Neuron (in vitro differentiated cells): ENCODE data around the gene PON2.

Experiments used
- H2AFZ ChIP-seq: one replicate; pipeline ENCODE4 v1.6.1; 2013; ENCODE audit warnings: low read depth, mild to moderate bottlenecking, inconsistent platforms, low read length, moderate library complexity
- H3K27me3 ChIP-seq: one replicate; pipeline ENCODE4 v1.6.1; 2013; ENCODE audit warnings: low read length; ENCODE audit not compliant: insufficient read depth
- H3K36me3 ChIP-seq: one replicate; pipeline ENCODE4 v1.6.1; 2013; ENCODE audit warnings: low read length; ENCODE audit not compliant: insufficient read depth
- H3K4me1 ChIP-seq: one replicate; pipeline ENCODE4 v1.6.1; 2013; ENCODE audit warnings: low read length; ENCODE audit not compliant: insufficient read depth
- H3K4me3 ChIP-seq: 2 replicates; pipeline ENCODE4 v1.5.1; 2013; ENCODE audit warnings: mild to moderate bottlenecking, low read length, moderate library complexity
- H3K9me3 ChIP-seq: one replicate; pipeline ENCODE4 v1.6.1; 2013; ENCODE audit warnings: low read length

Gene PON2

DNA sequence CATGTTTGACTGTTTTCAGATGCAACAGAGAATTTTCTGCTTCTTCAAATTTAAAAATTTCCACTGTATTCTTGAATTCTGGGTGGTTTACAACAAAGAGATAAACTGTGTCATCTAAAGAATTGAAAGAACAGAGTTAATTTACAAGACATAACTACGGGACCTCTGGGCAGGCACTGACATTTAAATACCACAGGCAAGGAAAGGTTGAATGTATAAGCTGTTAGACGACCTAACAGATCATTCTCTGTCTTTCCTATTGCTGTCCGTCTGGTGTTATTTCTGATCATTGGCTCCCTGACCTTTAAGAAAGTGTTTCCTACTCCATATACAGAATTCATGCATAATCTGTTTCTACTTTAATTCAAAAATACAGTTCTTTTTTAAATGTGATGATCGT, 23.2 kb downstream of the PON2 start:
- Histone ChIP-seq H2AFZ (no peak overlapping the region), H3K4me1 (peaks cover 3% of the 10 kb centered on the region), H3K4me3 (no peak overlapping the region), H3K9me3 (no peaks in the 10 kb centered on the region), H3K36me3 (peaks cover 88% of the 10 kb centered on the region), H3K27me3 (no peaks in the 10 kb centered on the region)

DNA sequence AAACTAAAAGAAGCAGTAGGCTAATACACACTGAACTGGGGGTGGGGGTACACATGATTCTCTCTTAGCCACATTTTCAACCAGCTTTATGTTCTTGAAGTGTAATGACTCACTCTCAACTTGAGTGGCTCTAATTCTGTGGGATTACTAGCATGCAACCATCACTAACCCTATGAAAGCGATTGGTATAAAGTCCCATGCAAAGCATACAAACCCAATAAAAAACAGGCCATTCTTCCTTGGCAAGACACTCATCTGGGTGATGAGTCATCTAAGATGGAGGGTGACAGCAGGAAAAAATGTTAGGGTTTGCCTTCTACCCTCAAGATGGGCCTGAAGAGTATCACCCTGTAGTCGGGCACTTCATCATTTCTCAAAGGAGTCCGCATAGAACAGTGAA, 23.8 kb downstream of the PON2 start:
- H3K27me3 ChIP-seq = no peaks in the 10 kb centered on the region
- no peak overlapping the region for H2AFZ ChIP-seq
- H3K9me3 ChIP-seq = no peaks in the 10 kb centered on the region
- no peak overlapping the region for H3K4me3 ChIP-seq
- H3K4me1 ChIP-seq = peaks cover 3% of the 10 kb centered on the region
- peaks cover 90% of the 10 kb centered on the region for H3K36me3 ChIP-seq

DNA sequence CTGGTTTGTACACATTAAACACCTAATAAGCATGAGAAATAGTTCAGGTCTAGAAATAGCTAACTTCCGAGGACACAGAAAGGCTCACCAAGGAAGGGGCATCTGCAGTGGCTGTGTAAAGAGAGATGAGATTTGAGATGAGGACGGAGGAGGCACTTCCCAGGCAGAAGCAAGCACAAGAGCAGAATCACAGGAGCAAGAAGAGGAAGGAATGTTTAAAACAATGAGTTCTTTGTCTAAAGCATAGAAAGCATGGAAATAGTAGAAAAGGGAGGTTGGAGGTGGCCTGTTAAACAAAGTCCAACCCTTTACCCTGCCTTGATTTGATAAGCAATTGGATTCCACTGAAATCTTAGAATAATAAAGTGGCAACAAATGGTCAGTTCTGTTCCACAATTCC, 27.1 kb downstream of the PON2 start:
- H3K4me3 ChIP-seq = no peak overlapping the region
- no peaks in the 10 kb centered on the region for H3K9me3 ChIP-seq
- no peaks in the 10 kb centered on the region for H3K27me3 ChIP-seq
- peaks cover 93% of the 10 kb centered on the region for H3K36me3 ChIP-seq
- peaks cover 10% of the 10 kb centered on the region for H3K4me1 ChIP-seq
- no peak overlapping the region for H2AFZ ChIP-seq

DNA sequence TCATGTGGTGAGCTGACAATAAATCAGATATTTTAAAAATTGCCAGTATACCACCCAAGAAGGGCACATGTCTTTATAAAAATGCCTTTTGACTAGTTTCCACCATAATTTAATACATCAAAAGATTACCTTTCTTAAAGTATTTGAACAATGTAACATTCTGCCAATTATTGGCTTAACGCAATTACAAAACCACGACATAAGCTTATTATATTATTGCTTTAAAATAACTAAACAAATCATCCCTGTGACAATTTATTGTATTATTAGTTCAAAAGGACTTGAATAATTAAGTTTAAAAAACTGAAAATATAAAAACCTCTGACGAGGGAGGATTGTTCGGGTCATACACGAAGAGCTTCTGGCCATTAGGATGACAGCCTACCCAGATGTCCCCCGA, 29.0 kb downstream of the PON2 start:
- Histone ChIP-seq H3K4me1 (peaks cover 10% of the 10 kb centered on the region), H3K36me3 (peaks cover 75% of the 10 kb centered on the region)

DNA sequence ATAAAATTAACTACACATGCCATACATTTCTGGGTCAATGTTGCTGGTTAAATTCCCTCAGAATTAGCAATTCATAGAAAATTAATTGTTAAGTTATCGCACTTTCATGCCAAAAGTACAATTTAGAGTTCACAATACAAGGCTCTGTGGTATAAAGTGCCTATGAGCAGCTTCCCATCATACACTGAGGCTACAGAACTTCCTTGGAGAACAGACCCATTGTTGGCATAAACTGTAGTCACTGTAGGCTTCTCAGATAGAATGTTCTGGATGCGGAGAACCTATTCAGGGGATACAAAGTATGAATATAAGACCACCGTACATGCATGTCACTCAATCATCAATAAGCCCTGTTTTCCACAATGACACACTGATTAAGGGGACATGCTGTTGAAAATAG, 29.6 kb downstream of the PON2 start:
- Histone ChIP-seq H3K9me3 (no peaks in the 10 kb centered on the region), H2AFZ (no peak overlapping the region), H3K4me1 (peaks cover 10% of the 10 kb centered on the region), H3K4me3 (no peak overlapping the region), H3K36me3 (peaks cover 69% of the 10 kb centered on the region), H3K27me3 (no peaks in the 10 kb centered on the region)

More for the DNA sequence above, 29.0 kb downstream of the PON2 start:
- no peaks in the 10 kb centered on the region for H3K27me3 ChIP-seq
- no peak overlapping the region for H2AFZ ChIP-seq
- H3K4me3 ChIP-seq = no peak overlapping the region
- H3K9me3 ChIP-seq = no peaks in the 10 kb centered on the region

DNA sequence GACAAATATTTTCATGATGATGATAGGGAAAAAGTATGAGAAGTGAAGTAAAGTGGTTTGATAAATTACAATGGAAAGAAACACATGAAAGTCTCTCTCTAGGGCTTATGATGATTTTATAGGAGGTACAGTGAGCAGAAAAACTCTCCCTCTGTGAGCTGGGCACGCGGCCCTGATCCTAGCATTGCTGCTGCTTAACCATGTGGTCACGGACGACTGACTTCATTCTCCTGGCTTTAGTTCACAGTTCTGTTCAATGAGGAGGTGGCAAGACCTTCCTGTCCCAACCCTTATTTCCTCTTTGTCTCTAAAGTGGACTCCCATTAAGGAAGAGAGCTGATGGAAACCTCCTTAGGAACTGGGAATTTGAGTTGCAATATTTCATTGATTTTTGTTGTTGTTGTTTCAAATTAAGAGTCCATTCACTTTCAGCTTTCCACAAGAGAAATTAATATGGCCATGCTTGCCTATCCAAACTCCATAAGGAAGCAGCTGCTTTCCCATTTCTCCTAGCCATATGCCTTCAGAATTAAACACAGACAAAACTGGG, 30.4 kb downstream of the PON2 start:
- H2AFZ ChIP-seq = no peak overlapping the region
- peaks cover 10% of the 10 kb centered on the region for H3K4me1 ChIP-seq
- H3K4me3 ChIP-seq = no peak overlapping the region
- no peaks in the 10 kb centered on the region for H3K9me3 ChIP-seq
- no peaks in the 10 kb centered on the region for H3K27me3 ChIP-seq
- H3K36me3 ChIP-seq = peaks cover 63% of the 10 kb centered on the region

DNA sequence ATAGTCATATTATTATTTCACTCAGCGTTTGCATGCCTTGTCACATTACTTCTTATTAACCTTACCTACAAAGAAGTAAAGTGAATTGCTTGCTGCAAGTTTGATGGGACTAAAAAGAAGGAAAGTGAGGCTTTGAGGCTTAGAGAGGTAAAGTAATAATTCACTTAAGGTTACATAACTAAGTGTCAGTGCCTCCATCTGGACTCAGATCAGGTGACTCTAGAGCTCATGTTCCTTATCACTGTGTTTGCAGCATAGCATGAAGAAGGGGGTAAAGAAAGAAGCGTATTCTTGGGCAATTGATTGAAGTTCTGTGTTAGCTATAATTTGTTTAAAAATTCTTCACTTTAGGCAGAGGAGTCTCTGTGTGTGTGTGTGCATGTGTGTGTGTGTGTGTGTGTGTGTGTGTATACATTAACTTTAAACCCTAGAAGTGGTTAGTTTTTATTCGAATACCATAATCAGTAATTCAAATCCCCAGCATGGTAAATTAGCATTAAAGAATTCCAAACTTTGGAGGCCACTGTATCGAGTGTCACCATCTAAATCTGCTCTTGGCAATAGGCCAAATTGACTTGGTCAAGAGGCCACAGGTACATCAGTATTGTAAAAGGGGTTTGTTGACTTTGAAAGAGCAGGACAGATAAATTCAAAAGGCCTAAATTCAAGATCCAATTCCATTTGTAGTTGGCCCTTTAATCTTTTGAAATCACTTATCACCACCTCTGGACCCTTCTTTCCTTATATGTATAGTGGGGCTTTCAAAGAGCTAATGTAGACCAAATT, 36.5 kb downstream of the PON2 start:
- Histone ChIP-seq H3K36me3 (peaks cover 8% of the 10 kb centered on the region), H3K9me3 (no peaks in the 10 kb centered on the region), H3K4me3 (no peak overlapping the region), H3K27me3 (no peaks in the 10 kb centered on the region), H2AFZ (no peak overlapping the region), H3K4me1 (no peaks in the 10 kb centered on the region)

DNA sequence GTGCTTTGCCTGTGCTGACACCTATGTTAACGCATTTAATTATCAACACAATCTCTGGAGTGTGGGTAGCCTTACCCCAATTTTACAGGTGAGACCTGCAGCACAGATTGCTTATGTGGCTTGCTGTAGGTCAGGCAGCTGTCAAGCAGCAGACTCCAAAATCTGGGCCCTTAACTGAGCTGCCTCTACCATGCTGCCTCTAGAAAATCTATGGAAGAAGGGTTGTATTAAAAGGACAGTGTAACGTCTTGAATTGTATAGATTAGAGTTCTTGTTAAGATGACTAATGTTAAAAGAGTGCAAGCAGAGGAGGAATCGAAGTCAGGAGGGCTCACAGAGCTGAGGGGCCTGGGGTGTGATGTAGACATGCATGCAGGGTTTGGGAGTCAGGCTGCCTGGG, 37.4 kb downstream of the PON2 start:
- H2AFZ ChIP-seq = no peak overlapping the region
- H3K9me3 ChIP-seq = no peaks in the 10 kb centered on the region

DNA sequence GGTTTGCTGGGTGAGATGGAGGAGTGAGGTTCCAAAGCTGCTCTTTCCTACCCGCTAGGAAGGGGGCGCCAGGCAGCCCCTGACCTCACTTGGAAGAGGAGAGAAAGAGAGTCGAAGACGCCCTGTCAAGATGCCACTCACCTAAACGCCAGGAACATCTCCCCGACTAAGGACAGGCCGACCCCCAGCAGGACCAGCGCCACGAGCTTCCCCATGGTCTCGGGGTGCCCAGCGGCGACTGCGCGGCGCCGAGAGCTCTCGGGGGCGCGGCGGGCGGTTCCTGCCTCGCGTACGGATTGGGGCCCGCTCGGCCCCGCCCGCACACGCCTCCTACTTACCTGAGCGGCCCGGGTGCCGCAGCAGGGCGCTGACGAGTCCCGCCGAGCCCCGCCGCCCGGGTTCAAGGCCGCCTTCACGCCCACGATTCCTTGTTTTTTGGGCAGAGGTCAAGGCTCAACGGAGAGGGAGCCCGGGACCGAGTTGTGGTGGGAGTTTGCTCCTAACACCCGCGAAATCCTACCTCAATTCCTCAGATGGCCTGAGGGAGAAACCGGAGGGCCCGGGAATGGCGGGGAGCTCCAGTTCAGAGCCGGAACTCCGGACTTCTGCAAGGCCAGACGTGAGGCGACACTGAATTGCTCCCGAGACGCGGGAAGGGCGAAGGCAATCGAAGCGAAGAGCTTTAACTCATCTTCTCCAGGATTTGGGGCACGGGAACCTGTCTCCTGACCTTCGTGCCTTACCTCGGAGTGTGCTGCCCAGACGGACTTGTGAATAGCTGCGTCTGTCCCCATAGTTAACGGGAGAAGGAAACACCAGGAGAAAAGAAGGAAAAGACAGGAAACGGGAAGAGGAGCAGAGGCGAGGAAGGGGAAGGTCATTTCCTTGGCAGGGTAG, 38.4 kb downstream of the PON2 start, which contains the start of gene PON3:
Gene PON3 (minus strand): TSS at position 240 of the 897 bp plus-strand sequence. CDS start 25 bp downstream, at position 215.
- Histone ChIP-seq H3K9me3 (no peaks in the 10 kb centered on the region), H2AFZ (no peak within 1 kb of the TSS), H3K27me3 (no peaks in the 10 kb centered on the region), H3K36me3 (no peaks in the 10 kb centered on the region), H3K4me1 (no peaks in the 10 kb centered on the region), H3K4me3 (no peak within 1 kb of the TSS)

More for the DNA sequence above, 37.4 kb downstream of the PON2 start:
- no peaks in the 10 kb centered on the region for H3K4me1 ChIP-seq
- no peak overlapping the region for H3K4me3 ChIP-seq
- no peaks in the 10 kb centered on the region for H3K36me3 ChIP-seq
- no peaks in the 10 kb centered on the region for H3K27me3 ChIP-seq

DNA sequence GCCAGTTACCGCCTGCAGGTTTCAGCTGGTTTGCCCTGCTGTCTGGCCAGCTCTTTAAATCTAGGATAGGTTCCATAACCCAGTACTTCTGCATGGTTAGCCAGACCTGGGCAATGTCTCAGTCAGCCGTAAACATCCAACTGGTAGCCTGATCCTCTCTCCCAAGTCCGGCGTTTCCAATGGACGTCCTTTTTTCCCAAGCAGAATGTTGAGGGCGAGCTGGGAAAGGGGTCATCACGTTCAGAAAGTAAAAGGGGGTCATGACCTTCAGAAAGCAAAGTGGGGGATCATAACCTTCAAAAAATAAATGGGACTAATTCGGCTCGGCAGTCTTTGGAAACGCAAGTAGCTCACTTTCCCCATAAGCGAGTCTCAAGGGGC, 39.1 kb downstream of the PON2 start:
- no peaks in the 10 kb centered on the region for H3K36me3 ChIP-seq
- H3K27me3 ChIP-seq = no peaks in the 10 kb centered on the region
- H3K4me3 ChIP-seq = no peak overlapping the region
- no peak overlapping the region for H2AFZ ChIP-seq
- H3K4me1 ChIP-seq = no peaks in the 10 kb centered on the region
- H3K9me3 ChIP-seq = no peaks in the 10 kb centered on the region

DNA sequence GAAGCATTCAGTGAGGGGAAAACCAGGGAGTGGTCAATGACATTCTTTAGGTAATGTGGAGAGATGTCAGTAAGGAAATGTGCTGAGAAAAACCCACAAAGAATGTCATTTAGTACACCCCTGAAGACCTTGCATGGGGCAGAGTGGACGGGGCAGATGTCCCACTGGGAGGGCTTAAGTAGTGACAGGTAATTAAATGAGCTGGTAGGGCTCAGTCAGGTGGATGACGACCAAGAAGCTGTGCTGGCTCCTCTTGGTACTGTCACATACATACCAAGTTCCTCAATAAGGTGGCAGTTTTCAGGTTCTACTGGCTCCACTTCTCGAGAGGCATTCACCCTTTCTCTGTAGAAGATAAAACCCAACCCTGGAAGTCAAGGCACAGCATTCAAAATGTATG, 40.5 kb downstream of the PON2 start:
- Histone ChIP-seq H3K9me3 (no peaks in the 10 kb centered on the region), H3K27me3 (no peaks in the 10 kb centered on the region), H2AFZ (no peak overlapping the region), H3K4me1 (peaks cover 4% of the 10 kb centered on the region), H3K4me3 (no peak overlapping the region), H3K36me3 (no peaks in the 10 kb centered on the region)

DNA sequence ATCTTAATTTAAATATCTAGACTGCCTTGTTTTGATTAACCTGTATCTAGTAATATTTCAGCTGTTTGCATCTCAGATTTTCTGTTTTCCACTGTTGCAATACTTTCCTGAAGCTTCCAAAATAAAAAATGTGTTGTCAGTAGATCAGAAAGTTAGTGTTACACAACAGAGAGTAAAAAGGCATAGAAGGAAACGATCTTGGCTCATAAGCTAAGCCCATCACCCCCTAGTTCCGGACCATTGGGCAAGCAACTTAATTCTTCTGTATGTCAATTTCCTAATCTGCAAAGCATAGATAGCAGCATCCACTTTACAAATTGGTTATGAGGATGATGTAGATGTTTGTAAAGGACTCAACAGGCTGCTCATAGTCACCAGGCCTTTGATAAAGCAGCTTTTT, 43.1 kb downstream of the PON2 start:
- H3K9me3 ChIP-seq = no peaks in the 10 kb centered on the region
- peaks cover 4% of the 10 kb centered on the region for H3K4me1 ChIP-seq

DNA sequence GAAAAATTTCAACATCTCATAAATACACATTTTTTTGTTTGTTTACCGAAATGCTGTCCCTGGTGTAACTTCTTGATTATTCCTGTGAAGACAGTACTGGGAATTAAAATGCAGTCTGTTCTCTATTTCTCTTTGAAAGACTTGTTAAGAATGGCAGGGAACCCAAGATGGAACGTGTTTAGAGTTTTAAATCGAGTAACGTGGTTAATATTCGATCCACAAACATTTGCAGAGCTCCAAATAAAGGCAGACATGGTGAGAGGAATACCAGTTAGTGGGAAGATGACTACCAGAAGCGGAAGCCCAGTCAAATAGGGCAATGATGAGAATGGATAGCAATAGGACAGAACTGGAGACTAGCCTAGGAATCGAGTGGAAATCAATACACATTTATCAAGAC, 45.3 kb downstream of the PON2 start:
- Histone ChIP-seq H3K9me3 (no peaks in the 10 kb centered on the region), H3K36me3 (no peaks in the 10 kb centered on the region), H3K4me3 (no peak overlapping the region)

More for the DNA sequence above, 43.1 kb downstream of the PON2 start:
- Histone ChIP-seq H3K27me3 (no peaks in the 10 kb centered on the region), H3K4me3 (no peak overlapping the region), H3K36me3 (no peaks in the 10 kb centered on the region), H2AFZ (no peak overlapping the region)

More for the DNA sequence above, 45.3 kb downstream of the PON2 start:
- Histone ChIP-seq H3K4me1 (peaks cover 4% of the 10 kb centered on the region), H3K27me3 (no peaks in the 10 kb centered on the region), H2AFZ (no peak overlapping the region)
